ENCODE data around the gene GALM.
"Not testable (repeated sequence)": the region's sequence is repeated elsewhere in the genome, so short reads cannot be mapped to it uniquely, and the experiment has no call there.

The GALM gene

GRCh38 chr2:38740851-38741731, 75.2 kb downstream of the GALM start:
- peak; percentile 22 for DNase-seq (ENCODE audit: low read depth)

- DNase-seq (ENCODE audit: low read depth) = peak; percentile 21
These were observed 77.1 kb downstream of the GALM start for GRCh38 chr2:38742797-38743559.

GRCh38 chr2:38743672-38744398, 77.9 kb downstream of the GALM start:
- peak; percentile 12 for DNase-seq (ENCODE audit: low read depth)

GRCh38 chr2:38744399-38744780, 78.5 kb downstream of the GALM start:
- peak; percentile 9 for DNase-seq (ENCODE audit: low read depth)

- DNase-seq (ENCODE audit: low read depth) = peak; percentile 29
These were observed 79.4 kb downstream of the GALM start for GRCh38 chr2:38745267-38745666.

- DNase-seq (ENCODE audit: low read depth) = peak; percentile 24
These were observed 81.1 kb downstream of the GALM start for GRCh38 chr2:38747007-38747424.

- peak; percentile 12 for DNase-seq (ENCODE audit: low read depth)
These were observed 81.9 kb downstream of the GALM start for GRCh38 chr2:38747819-38748218.

- DNase-seq (ENCODE audit: low read depth) = peak; percentile 18
These were observed 82.5 kb downstream of the GALM start for GRCh38 chr2:38748391-38748790.

- DNase-seq (ENCODE audit: low read depth) = peak; percentile 17
These were observed 83.3 kb downstream of the GALM start for GRCh38 chr2:38748943-38749804.

GRCh38 chr2:38750011-38750890, 84.3 kb downstream of the GALM start:
- DNase-seq (ENCODE audit: low read depth) = peak; percentile 9

GRCh38 chr2:38750891-38751595, 85.1 kb downstream of the GALM start, which contains the start of gene SRSF7:
SRSF7 (minus strand) TSS chr2:38751361; CDS start chr2:38751256, 105 bp downstream.
- peak; percentile 100 for DNase-seq (ENCODE audit: low read depth)

GRCh38 chr2:38751596-38752410, 85.9 kb downstream of the GALM start:
- no peak for DNase-seq (ENCODE audit: low read depth)

- DNase-seq (ENCODE audit: low read depth) = no peak
These were observed 88.1 kb downstream of the GALM start for GRCh38 chr2:38754049-38754448.

- DNase-seq (ENCODE audit: low read depth) = no peak
These were observed 88.6 kb downstream of the GALM start for GRCh38 chr2:38754506-38754905.

- not testable (repeated sequence) for DNase-seq (ENCODE audit: low read depth)
These were observed 90.0 kb downstream of the GALM start for GRCh38 chr2:38755891-38756290.

- DNase-seq (ENCODE audit: low read depth) = no peak
These were observed 97.3 kb downstream of the GALM start for GRCh38 chr2:38763228-38763627.

- DNase-seq (ENCODE audit: low read depth) = no peak
These were observed 97.8 kb downstream of the GALM start for GRCh38 chr2:38763728-38764127.

- no peak for DNase-seq (ENCODE audit: low read depth)
These were observed 99.2 kb downstream of the GALM start for GRCh38 chr2:38765149-38765548.

GRCh38 chr2:38765551-38765950, 99.6 kb downstream of the GALM start:
- no peak for DNase-seq (ENCODE audit: low read depth)

Data from CMK (cell line).